H1 (cell line): ENCODE data around the gene TXLNA. TPM values are rescaled to one million over a fixed set of nuclear protein-coding genes. Genes with fewer than 3 reads are reported as not detected.
A peak's percentile ranks its signal among the peaks of the same experiment; 100 is the strongest.

Experiments used
- CTCF ChIA-PET: fragments of 300-600 bp; sonication (Branson Sonifier 250); formaldehyde crosslinking; loops from one replicate; lab custom pipeline; 2021; ENCODE audit not compliant: partially characterized antibody; lab: Charles Lee
- POLR2A ChIA-PET: fragments of 300-600 bp; sonication (Branson Sonifier 250); formaldehyde crosslinking; loops from one replicate; lab custom pipeline; 2021; ENCODE audit warnings: inconsistent platforms; ENCODE audit not compliant: partially characterized antibody; lab: Charles Lee
- DNase-seq, 2 experiments: peaks; one replicate each; pipeline versions ENCODE4 v3.0.0 to v3.0.0-alpha.2; 2010 to 2022; ENCODE audit warnings: low spot score in 2 of 2, low read depth in 1 of 2, mixed read lengths in 1 of 2
- FAIRE-seq: peaks from 2 replicates; lab custom pipeline; 2011; peaks lifted over from hg19 to GRCh38; lab: Jason Lieb, UNC
- H2AFZ ChIP-seq: 2 replicates; pipeline ENCODE4 v1.8.1; 2012; ENCODE audit warnings: low read length, inconsistent platforms
- H2AK5ac ChIP-seq: 2 replicates; pipeline ENCODE4 v1.6.1; 2013; ENCODE audit warnings: low read depth, low read length
- H2BK120ac ChIP-seq: replicated peaks from 2 replicates; pipeline ENCODE3; 2013; ENCODE audit warnings: low read depth, low read length, inconsistent platforms
- H2BK12ac ChIP-seq: 2 replicates; pipeline ENCODE4 v1.6.1; 2013; ENCODE audit warnings: low read depth, low read length
- H2BK15ac ChIP-seq: 2 replicates; pipeline ENCODE4 v1.6.1; 2013; ENCODE audit warnings: low read length
- H2BK20ac ChIP-seq: 2 replicates; pipeline ENCODE4 v1.6.1; 2013; ENCODE audit warnings: low read length
- H2BK5ac ChIP-seq: 2 replicates; pipeline ENCODE4 v1.6.1; 2013; ENCODE audit warnings: low read depth, low read length
- H3K14ac ChIP-seq: 2 replicates; pipeline ENCODE4 v1.6.1; 2013; ENCODE audit warnings: inconsistent platforms; ENCODE audit not compliant: insufficient read length
- H3K18ac ChIP-seq: 2 replicates; pipeline ENCODE4 v1.6.1; 2013; ENCODE audit warnings: low read length; ENCODE audit errors: extremely low read depth
- H3K23ac ChIP-seq: 2 replicates; pipeline ENCODE4 v1.6.1; 2013; ENCODE audit warnings: inconsistent platforms; ENCODE audit not compliant: insufficient read length
- H3K23me2 ChIP-seq: 2 replicates; pipeline ENCODE4 v1.6.1; 2013; ENCODE audit warnings: low read depth, low read length
- H3K27ac ChIP-seq: 2 replicates; pipeline ENCODE4 v1.6.1; 2011; ENCODE audit warnings: low read depth, low read length, inconsistent platforms
- H3K27me3 ChIP-seq, 4 experiments: replicated peaks in 1 of 4; 1 replicate in 1 of 4; 2 replicates in 3 of 4; pipeline versions ENCODE4 v1.6.1 to v1.8.1; 2011 to 2013; ENCODE audit warnings: low read length in 3 of 4, mild to moderate bottlenecking in 3 of 4, inconsistent platforms in 2 of 4, mixed read lengths in 2 of 4, moderate library complexity in 1 of 4; ENCODE audit not compliant: control insufficient read depth in 3 of 4, insufficient read depth in 3 of 4; ENCODE audit errors: extremely low read depth in 1 of 4
- H3K36me3 ChIP-seq, 4 experiments: 2 replicates each; pipeline versions ENCODE4 v1.6.1 to v1.8.1; 2011 to 2013; ENCODE audit warnings: mild to moderate bottlenecking in 4 of 4, low read length in 3 of 4, moderate library complexity in 2 of 4, control low read depth in 1 of 4, inconsistent platforms in 1 of 4; ENCODE audit not compliant: insufficient read depth in 4 of 4, control insufficient read depth in 2 of 4
- H3K4ac ChIP-seq: replicated peaks from 2 replicates; pipeline ENCODE3; 2013; ENCODE audit warnings: low read length, low read depth, mixed read lengths, inconsistent platforms; ENCODE audit not compliant: insufficient read length
- H3K4me1 ChIP-seq, 4 experiments: replicated peaks in 1 of 4; 1 replicate in 1 of 4; 2 replicates in 3 of 4; pipeline versions ENCODE4 v1.6.1 to v1.8.1; 2011 to 2013; ENCODE audit warnings: low read length in 3 of 4, inconsistent platforms in 2 of 4, mixed read lengths in 1 of 4; ENCODE audit not compliant: insufficient read depth in 4 of 4, control insufficient read depth in 3 of 4
- H3K4me2 ChIP-seq, 2 experiments: 2 replicates each; pipeline versions ENCODE4 v1.6.1 to v1.8.1; 2011 to 2013; ENCODE audit warnings: low read depth in 2 of 2, low read length in 2 of 2, control low read depth in 1 of 2, inconsistent platforms in 1 of 2, mild to moderate bottlenecking in 1 of 2; ENCODE audit not compliant: insufficient read depth in 1 of 2
- H3K4me3 ChIP-seq, 4 experiments: fragments of 200-600, 300-600 bp in 1 of 4; sonication (generic), shearing (Covaris generic), sonication (Bioruptor Twin) in 1 of 4; 2 replicates each; pipeline versions ENCODE4 v1.5.1 to v1.8.1; 2011 to 2016; ENCODE audit warnings: low read length in 4 of 4, low read depth in 3 of 4, control low read depth in 2 of 4, inconsistent platforms in 2 of 4, mild to moderate bottlenecking in 2 of 4, mixed read lengths in 1 of 4, moderate library complexity in 1 of 4; ENCODE audit not compliant: insufficient read depth in 2 of 4; ENCODE audit errors: extremely low read depth in 1 of 4
- H3K56ac ChIP-seq: replicated peaks from 2 replicates; pipeline ENCODE3; 2013; ENCODE audit warnings: low read depth, mild to moderate bottlenecking, mixed read lengths, low read length, inconsistent platforms; ENCODE audit not compliant: insufficient read length
- H3K79me1 ChIP-seq: 2 replicates; pipeline ENCODE4 v1.6.1; 2013; ENCODE audit warnings: low read depth, low read length, control low read depth
- H3K79me2 ChIP-seq, 2 experiments: 2 replicates each; pipeline versions ENCODE4 v1.6.1 to v1.8.1; 2012 to 2013; ENCODE audit warnings: low read length in 2 of 2, mild to moderate bottlenecking in 2 of 2, inconsistent platforms in 1 of 2; ENCODE audit not compliant: insufficient read depth in 2 of 2, control insufficient read depth in 1 of 2
- H3K9ac ChIP-seq, 4 experiments: replicated peaks in 1 of 4; 1 replicate in 1 of 4; 2 replicates in 3 of 4; pipeline versions ENCODE4 v1.6.1 to v1.8.1; 2011 to 2013; ENCODE audit warnings: low read depth in 3 of 4, low read length in 3 of 4, control low read depth in 2 of 4, mild to moderate bottlenecking in 2 of 4, moderate library complexity in 2 of 4, inconsistent platforms in 1 of 4; ENCODE audit errors: extremely low read depth in 1 of 4
- H3K9me3 ChIP-seq, 2 experiments: 2 replicates each; pipeline versions ENCODE4 v1.6.1 to v1.8.1; 2012 to 2013; ENCODE audit warnings: mild to moderate bottlenecking in 2 of 2, moderate library complexity in 2 of 2, control low read depth in 1 of 2, inconsistent platforms in 1 of 2, low read depth in 1 of 2, low read length in 1 of 2, mixed read lengths in 1 of 2; ENCODE audit not compliant: insufficient read depth in 2 of 2
- H4K20me1 ChIP-seq, 2 experiments: replicated peaks in 1 of 2; 2 replicates each; pipeline versions ENCODE3 to v1.8.1; 2011 to 2013; ENCODE audit warnings: inconsistent platforms in 2 of 2, low read length in 2 of 2, mild to moderate bottlenecking in 1 of 2; ENCODE audit not compliant: insufficient read depth in 2 of 2, control insufficient read depth in 1 of 2
- H4K5ac ChIP-seq: 2 replicates; pipeline ENCODE4 v1.6.1; 2013; ENCODE audit warnings: low read length, low read depth, mixed read lengths, inconsistent platforms; ENCODE audit not compliant: insufficient read length
- H4K8ac ChIP-seq: 2 replicates; pipeline ENCODE4 v1.8.0; 2013; ENCODE audit warnings: mild to moderate bottlenecking, moderate library complexity, low read length, inconsistent platforms; ENCODE audit not compliant: insufficient read depth; ENCODE audit errors: extremely low read depth
- H4K91ac ChIP-seq: replicated peaks from 2 replicates; pipeline ENCODE3; 2013; ENCODE audit warnings: low read length, mixed read lengths, inconsistent platforms; ENCODE audit not compliant: insufficient read length
- EZH2 ChIP-seq: fragments of 200-600 bp; sonication (generic); IDR thresholded peaks from 2 replicates; pipeline ENCODE4 v1.7.1; 2012; ENCODE audit warnings: low read depth, mild to moderate bottlenecking, moderate library complexity, low read length, inconsistent platforms; ENCODE audit not compliant: severe bottlenecking
- GABPA ChIP-seq: IDR thresholded peaks from 2 replicates; pipeline ENCODE4 v1.6.1; 2011; ENCODE audit warnings: mild to moderate bottlenecking, low read length, moderate library complexity, borderline replicate concordance; ENCODE audit not compliant: insufficient read depth
- TAF1 ChIP-seq: IDR thresholded peaks from 2 replicates; pipeline ENCODE4 v1.6.1; 2011; ENCODE audit warnings: mild to moderate bottlenecking, low read depth, low read length
- YY1 ChIP-seq: IDR thresholded peaks from 2 replicates; pipeline ENCODE4 v1.6.1; 2011; ENCODE audit warnings: low read depth, mild to moderate bottlenecking, low read length
- WGBS, 2 experiments: shearing (Covaris generic) in 1 of 2; methylation state at CpG; one replicate each; pipeline versions ENCODE4 v1.1.6 to v1.1.7; 2013 to 2015; ENCODE audit warnings: low lambda C conversion rate in 2 of 2, mixed read lengths in 2 of 2, inconsistent platforms in 1 of 2, low coverage in 1 of 2, missing lambda C conversion rate in 1 of 2; ENCODE audit not compliant: insufficient replicate concordance in 2 of 2, insufficient coverage in 1 of 2, insufficient read length in 1 of 2; ENCODE audit errors: extremely low coverage in 1 of 2, missing lambda C conversion rate in 1 of 2; 5-methylcytosine and 5-hydroxymethylcytosine counted together
- polyA plus RNA-seq, 7 experiments: library from polyadenylated mRNA; depleted of rRNA in 3 of 7; stranded (reverse) in 5 of 7; unstranded in 2 of 7; fragments of >200 nt in 5 of 7; fragments of 200-250 nt in 2 of 7; gene quantifications; 1 replicate in 5 of 7; 2 replicates in 1 of 7; 4 replicates in 1 of 7; pipeline versions ENCODE4 v1.2.1 to v1.2.3, GENCODE V29; 2011 to 2013; ENCODE audit warnings: missing spikeins in 2 of 7, mixed read lengths in 2 of 7
- total RNA-seq: library from RNA; stranded (reverse); fragmentation: NEBNext Ultra II Directional; extraction: Animal tissue kit (Norgen Biotek cat#: 25700); gene quantifications from 2 replicates; pipeline ENCODE4 v1.2.1, GENCODE V29; 2021

The TXLNA gene
- total and polyA plus RNA-seq, 2 of the 8 experiments (the other 6 are each of a cell fraction or from before 2014, with no cell fraction given), result 31.3 to 46.9 TPM

GRCh38 chr1:32181065-32181464, 1.6 kb downstream of the TXLNA start:
- H3K4me1 ChIP-seq, result peaks cover 8 to 15% (median 10%) of the 10 kb centered on the region in 4 experiments; a peak in 6 of 7 replicates
- H3K36me3 ChIP-seq, result peaks cover 10 to 36% (median 24%) of the 10 kb centered on the region in 4 experiments
- H3K18ac ChIP-seq, result no peak overlapping the region
- FAIRE-seq (no peak), DNase-seq (no peak)
- peaks cover 0 to 5% of the 10 kb centered on the region in 2 experiments for H4K20me1 ChIP-seq
- no peak overlapping the region for H3K23ac ChIP-seq
- H3K56ac ChIP-seq, result no peak overlapping the region
- H3K4me3 ChIP-seq, result peak overlapping the region; percentile 44 to 89 (median 76); a peak in 5 of 8 replicates
- ChIA-PET POLR2A (interaction anchor here (0.6 to 18.1 kb wide), 8 partner anchors 9 to 213 kb away, joined by 3 to 332 read pairs (median 4); partner anchors contain the start of genes BSDC1, CCDC28B and IQCC), CTCF (interaction anchor here (0.5 to 0.6 kb wide), 2 partner anchors 338 to 1689 kb away, joined by 3 to 4 read pairs; no protein-coding TSS in a partner anchor)
- H3K23me2 ChIP-seq, result peaks cover 2% of the 10 kb centered on the region; the same call in 1 of the 2 replicates
- H3K79me2 ChIP-seq, result peaks cover 7 to 39% of the 10 kb centered on the region in 2 experiments
- no peaks in the 10 kb centered on the region for H3K9me3 ChIP-seq
- peak overlapping the region; percentile 82 to 91; a peak in 3 of 4 replicates for H3K4me2 ChIP-seq
- H3K14ac ChIP-seq, result no peak overlapping the region
- no peak overlapping the region for H3K9ac ChIP-seq
- H2AK5ac ChIP-seq, result no peak overlapping the region
- H3K27ac ChIP-seq, result no peak overlapping the region
- no peak overlapping the region for H2BK15ac ChIP-seq
- H3K4ac ChIP-seq, result no peak overlapping the region
- no peaks in the 10 kb centered on the region for H3K27me3 ChIP-seq
- H2BK5ac ChIP-seq, result no peak overlapping the region
- H2BK12ac ChIP-seq, result no peak overlapping the region
- no peak overlapping the region for H4K91ac ChIP-seq
- 88% methylated on average over 9 of the region's 9 CpGs; no CpG with 5 or more reads in 1 of the 2 experiments for WGBS, 2 experiments
- TF ChIP-seq GABPA (no peak), YY1 (no peak), EZH2 (no peak), TAF1 (no peak)
- TF ChIP-seq, all 59 proteins: peak for 0
- H4K5ac ChIP-seq, result no peak overlapping the region
- peaks cover 3% of the 10 kb centered on the region; the same call in 1 of the 2 replicates for H3K79me1 ChIP-seq
- no peak overlapping the region for H2AFZ ChIP-seq
- no peak overlapping the region for H2BK20ac ChIP-seq
- H4K8ac ChIP-seq, result peak overlapping the region; percentile 52
- H2BK120ac ChIP-seq, result no peak overlapping the region
